GM06990 (cell line): ENCODE measurements around the gene PLAAT1.

ENCODE experiments used
- DNase-seq: peaks from one replicate; pipeline ENCODE4 v3.0.0-alpha.2; 2011; ENCODE audit not compliant: insufficient read length; ENCODE audit errors: extremely low read depth
- H3K27me3 ChIP-seq: replicated peaks from 2 replicates; pipeline ENCODE4 v1.6.0; 2011; ENCODE audit warnings: low read length; ENCODE audit not compliant: control insufficient read depth, insufficient read depth
- H3K36me3 ChIP-seq: 2 replicates; pipeline ENCODE4 v1.5.1; 2011; ENCODE audit warnings: low read length; ENCODE audit not compliant: control insufficient read depth, insufficient read depth
- H3K4me3 ChIP-seq: replicated peaks from 2 replicates; pipeline ENCODE4 v1.5.1; 2011; ENCODE audit warnings: low read depth, mild to moderate bottlenecking, control low read depth, low read length
- TF ChIP-seq, protein P1 (sequence below): IDR thresholded peaks from 2 replicates; pipeline ENCODE4 v1.5.1; 2011; ENCODE audit warnings: low read length, control low read depth, mild to moderate bottlenecking, inconsistent platforms; ENCODE audit not compliant: insufficient read depth, poor library complexity, severe bottlenecking

The PLAAT1 gene

DNA sequence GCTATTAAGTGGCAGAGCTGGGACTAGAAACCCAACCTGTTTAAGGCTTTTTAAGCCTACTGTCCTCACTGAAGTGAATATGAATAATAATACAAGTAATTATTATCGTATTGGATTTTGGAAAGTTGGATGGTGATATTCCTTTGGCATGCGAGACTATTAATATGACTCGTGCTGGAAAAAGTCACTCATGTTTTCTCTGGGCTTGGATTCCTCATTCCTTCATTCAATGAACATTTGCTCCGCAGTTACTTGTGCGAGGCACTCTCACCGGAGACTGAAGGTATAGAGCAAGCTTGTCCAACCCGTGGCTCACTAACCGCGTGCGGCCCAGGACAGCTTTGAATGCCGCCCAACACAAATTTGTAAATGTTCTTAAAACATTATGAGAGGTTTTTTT is 694 bp downstream of the PLAAT1 start:
- TF ChIP-seq, protein P1, sequence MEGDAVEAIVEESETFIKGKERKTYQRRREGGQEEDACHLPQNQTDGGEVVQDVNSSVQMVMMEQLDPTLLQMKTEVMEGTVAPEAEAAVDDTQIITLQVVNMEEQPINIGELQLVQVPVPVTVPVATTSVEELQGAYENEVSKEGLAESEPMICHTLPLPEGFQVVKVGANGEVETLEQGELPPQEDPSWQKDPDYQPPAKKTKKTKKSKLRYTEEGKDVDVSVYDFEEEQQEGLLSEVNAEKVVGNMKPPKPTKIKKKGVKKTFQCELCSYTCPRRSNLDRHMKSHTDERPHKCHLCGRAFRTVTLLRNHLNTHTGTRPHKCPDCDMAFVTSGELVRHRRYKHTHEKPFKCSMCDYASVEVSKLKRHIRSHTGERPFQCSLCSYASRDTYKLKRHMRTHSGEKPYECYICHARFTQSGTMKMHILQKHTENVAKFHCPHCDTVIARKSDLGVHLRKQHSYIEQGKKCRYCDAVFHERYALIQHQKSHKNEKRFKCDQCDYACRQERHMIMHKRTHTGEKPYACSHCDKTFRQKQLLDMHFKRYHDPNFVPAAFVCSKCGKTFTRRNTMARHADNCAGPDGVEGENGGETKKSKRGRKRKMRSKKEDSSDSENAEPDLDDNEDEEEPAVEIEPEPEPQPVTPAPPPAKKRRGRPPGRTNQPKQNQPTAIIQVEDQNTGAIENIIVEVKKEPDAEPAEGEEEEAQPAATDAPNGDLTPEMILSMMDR = no peak
- Histone ChIP-seq H3K4me3 (no peak overlapping the region), H3K36me3 (no peaks in the 10 kb centered on the region), H3K27me3 (no peaks in the 10 kb centered on the region)
- no peak for DNase-seq

DNA sequence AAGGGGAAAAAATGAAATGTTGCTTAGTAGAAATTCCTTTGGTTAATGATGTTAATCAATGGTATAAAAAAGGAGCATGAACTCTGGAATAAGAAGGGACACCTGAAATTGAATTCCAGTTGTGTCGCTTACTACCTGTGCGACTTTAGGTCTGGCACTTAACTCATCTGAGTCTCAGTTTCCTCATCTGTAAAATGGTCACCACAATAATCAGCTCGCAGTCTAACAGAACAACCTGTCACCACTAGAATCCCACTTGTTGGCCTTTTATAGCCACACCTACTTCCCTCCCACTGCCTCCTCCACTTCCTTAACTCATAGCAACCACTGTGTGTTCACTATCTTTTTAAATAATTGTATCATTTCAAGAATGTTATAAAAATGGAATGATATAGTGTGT is 2.5 kb downstream of the PLAAT1 start:
- DNase-seq = no peak
- no peak overlapping the region for H3K4me3 ChIP-seq
- H3K36me3 ChIP-seq = no peaks in the 10 kb centered on the region
- no peaks in the 10 kb centered on the region for H3K27me3 ChIP-seq
- TF ChIP-seq, protein P1 = no peak

DNA sequence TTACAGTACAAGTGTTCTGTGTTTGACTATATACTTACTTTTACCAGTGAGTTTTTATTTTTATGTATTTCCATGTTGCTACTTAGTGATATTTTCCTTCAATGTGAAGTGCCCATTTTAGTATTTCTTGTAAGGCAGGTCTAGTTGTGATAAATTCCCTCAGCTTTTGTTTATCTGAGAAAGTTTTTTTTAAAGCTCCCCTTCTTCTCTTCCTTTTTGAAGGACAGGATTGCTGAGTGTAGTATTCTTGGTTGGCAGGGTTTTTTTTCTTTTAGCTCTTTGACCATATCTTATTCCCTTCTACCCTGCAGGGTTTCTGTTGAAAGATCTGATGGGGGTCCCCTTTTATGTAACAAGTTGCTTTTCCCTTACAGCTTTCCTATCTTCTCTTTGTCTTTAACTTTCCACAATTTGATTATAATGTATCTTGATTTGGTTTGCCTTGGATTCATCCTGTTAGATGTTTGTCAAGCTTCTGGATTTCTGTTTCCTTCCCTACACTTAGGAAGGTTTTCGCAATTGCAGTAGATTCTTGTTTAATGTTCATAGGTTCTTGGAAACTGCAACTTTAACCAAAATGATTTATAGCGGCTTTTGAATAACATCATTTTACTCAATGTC is 7.9 kb downstream of the PLAAT1 start:
- H3K27me3 ChIP-seq = no peaks in the 10 kb centered on the region
- no peaks in the 10 kb centered on the region for H3K36me3 ChIP-seq
- no peak overlapping the region for H3K4me3 ChIP-seq
- TF ChIP-seq, protein P1 = no peak
- no peak for DNase-seq

DNA sequence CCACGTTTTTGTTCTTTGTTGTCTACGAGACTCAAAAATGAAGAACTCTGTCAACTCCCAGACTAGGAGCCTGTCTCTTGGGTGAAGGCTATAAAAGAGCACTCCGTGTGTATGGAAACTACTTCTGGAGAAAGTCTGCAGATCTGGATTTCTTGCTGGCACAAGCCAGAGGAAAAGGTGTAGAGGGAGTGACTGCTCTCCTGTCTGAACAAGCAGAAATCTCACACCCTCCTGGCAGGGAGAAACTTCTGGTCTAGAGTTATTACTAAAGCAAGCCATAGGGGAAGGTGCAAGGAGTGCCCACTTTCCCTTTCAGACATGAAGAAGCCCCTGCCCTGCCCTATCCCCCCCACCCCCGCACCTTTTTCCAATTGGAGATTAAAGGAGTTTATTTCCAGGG is 9.5 kb downstream of the PLAAT1 start:
- DNase-seq = no peak
- TF ChIP-seq, protein P1 = no peak
- Histone ChIP-seq H3K36me3 (no peaks in the 10 kb centered on the region), H3K27me3 (no peaks in the 10 kb centered on the region), H3K4me3 (no peak overlapping the region)

DNA sequence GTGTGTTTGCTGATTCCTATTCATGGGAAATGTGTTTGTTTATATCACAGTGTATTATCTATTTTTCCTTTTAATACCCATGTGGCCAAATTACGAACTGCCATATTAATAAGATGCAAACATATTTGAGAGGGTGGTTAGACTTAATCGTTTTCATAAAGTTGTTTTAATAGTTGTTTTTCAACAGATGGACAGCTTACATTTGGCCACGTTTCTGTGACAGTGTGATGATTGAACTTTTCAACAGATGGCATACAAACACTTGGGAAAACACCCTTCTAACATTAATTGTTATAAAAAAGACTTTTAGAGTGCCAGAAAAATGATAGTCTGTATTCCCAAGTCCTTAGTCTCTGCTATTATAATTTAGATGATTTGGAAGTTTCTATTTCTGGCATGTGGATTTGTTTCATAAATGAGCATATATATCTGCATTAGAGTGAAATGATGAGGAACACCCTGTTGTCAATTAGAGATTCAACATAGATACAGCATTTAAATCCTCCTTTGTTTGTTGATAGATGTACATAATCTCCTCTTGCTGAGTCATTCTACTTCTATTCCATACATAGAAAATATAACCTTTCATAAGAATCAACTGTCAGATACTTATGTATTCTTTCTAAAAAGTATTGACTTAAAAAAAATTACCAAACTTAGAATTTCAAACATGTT is 13.1 kb downstream of the PLAAT1 start:
- TF ChIP-seq, protein P1 = no peak
- Histone ChIP-seq H3K36me3 (no peaks in the 10 kb centered on the region), H3K4me3 (no peak overlapping the region), H3K27me3 (no peaks in the 10 kb centered on the region)
- no peak for DNase-seq
